Astrocyte of the spinal cord (primary cell): ENCODE data around the gene NMRK1.

ENCODE experiments used
- DNase-seq: peaks from one replicate; pipeline ENCODE4 v3.0.0; 2011; ENCODE audit warnings: low read depth, low spot score
- H3K4me3 ChIP-seq: 2 replicates; pipeline ENCODE4 v1.5.1; 2011; ENCODE audit warnings: low read depth, mild to moderate bottlenecking, low read length, moderate library complexity
- in situ Hi-C: cut with HindIII; loops from 2 replicates; pipeline ENCODE4 v1.10.0; 2017; ENCODE audit warnings: low sequenced_read_pairs
- TF ChIP-seq, protein P1 (sequence below): IDR thresholded peaks from 2 replicates; pipeline ENCODE4 v1.5.1; 2012; ENCODE audit warnings: low read depth, mild to moderate bottlenecking, low read length, inconsistent platforms

Gene NMRK1

DNA sequence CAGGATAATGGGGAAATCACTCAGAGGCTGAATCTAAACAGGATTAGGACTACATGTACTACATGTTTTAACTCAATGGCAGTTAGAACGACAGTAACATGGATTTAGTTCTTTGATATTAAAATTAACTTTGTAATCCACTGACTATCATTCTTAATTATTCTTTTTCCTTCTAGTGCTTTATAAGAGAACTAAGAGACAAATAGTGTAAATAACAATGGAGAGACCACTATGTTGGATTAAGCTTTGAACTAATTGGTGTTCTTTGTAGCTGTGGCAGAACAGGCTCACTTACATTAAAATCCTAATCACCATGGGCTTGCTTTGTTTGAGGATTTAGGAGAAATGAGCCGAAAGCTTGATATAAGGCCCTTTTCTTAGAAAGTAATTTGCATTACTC lies 18.8 kb downstream of the NMRK1 start:
- no peak overlapping the region for H3K4me3 ChIP-seq
- in situ Hi-C loops = no loop called here
- TF ChIP-seq, protein P1, sequence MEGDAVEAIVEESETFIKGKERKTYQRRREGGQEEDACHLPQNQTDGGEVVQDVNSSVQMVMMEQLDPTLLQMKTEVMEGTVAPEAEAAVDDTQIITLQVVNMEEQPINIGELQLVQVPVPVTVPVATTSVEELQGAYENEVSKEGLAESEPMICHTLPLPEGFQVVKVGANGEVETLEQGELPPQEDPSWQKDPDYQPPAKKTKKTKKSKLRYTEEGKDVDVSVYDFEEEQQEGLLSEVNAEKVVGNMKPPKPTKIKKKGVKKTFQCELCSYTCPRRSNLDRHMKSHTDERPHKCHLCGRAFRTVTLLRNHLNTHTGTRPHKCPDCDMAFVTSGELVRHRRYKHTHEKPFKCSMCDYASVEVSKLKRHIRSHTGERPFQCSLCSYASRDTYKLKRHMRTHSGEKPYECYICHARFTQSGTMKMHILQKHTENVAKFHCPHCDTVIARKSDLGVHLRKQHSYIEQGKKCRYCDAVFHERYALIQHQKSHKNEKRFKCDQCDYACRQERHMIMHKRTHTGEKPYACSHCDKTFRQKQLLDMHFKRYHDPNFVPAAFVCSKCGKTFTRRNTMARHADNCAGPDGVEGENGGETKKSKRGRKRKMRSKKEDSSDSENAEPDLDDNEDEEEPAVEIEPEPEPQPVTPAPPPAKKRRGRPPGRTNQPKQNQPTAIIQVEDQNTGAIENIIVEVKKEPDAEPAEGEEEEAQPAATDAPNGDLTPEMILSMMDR = no peak
- DNase-seq = no peak

DNA sequence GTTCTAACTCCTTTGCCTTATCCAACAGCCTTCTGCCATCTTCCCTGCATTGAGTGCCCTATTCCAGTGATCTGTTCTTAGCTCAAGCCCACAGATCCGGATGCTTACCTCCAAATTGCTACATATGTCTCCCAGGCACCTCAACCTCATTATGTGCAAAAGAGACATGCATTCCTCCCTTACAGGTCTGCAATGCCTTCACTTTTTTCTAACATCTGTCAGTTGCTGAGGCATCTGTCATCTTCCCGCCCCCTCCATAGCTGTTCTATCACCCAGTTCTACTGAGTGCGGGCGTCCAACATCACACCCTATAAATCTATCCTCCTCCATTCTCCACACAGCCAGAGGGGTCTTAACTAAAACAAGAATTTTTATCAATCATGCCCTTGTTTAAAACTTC lies 20.1 kb downstream of the NMRK1 start:
- no peak for DNase-seq
- H3K4me3 ChIP-seq = no peak overlapping the region
- TF ChIP-seq, protein P1 = no peak
- in situ Hi-C loops = no loop called here

DNA sequence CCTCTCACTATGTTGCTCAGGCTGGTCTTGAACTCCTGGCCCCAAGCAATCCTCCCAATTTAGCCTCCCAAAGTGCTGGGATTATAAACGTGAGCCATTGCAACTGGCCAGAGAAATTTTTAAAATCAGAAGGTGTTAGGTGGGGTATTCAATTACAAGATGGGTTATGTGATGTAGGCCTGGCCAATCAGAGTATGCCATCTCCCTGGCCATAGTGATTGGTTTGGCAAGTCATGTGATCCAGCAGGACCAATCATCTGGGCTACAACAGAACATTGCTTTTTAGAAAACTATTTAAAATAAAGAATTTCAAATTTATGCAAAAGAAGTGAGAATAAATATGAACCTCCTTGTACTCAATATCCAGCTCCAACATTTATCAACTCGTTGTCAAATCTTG lies 22.4 kb downstream of the NMRK1 start:
- in situ Hi-C loops = no loop called here
- no peak for DNase-seq
- no peak overlapping the region for H3K4me3 ChIP-seq
- TF ChIP-seq, protein P1 = no peak

DNA sequence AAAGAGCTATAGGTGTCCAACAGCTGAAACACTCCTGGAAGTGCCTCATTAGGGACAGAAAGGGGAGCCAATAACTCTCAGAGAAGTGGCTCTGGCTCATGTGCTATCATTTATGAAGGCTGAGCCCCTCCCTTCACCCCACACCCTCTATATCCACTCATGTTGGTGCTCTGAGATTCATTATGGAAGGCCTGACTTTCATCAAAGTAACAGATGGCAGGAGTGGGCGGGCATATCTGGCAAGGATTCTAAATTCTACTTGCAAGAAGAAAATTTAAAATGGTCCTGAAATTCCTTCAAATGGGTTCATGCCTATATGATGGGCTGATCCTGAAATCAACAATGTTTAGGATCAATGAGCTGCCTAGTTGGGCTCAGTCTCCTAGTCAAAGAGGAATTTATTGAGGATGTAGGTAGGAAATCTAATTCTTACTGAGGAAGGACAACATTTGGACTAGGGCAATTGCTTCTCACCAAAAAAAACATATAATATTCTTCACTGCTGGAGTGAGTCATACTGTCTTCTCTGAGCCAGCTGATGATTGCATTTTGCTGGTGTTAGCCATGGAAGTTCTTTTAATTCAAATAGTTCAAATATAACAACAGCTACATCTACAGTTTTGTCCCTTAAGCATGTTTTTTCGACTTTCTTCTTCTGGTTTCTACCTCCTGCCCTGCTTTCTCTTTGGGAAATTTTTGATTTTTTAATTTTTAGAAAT lies 23.5 kb downstream of the NMRK1 start:
- in situ Hi-C loops = no loop called here
- H3K4me3 ChIP-seq = no peak overlapping the region
- DNase-seq = peak; percentile 61
- TF ChIP-seq, protein P1 = no peak

DNA sequence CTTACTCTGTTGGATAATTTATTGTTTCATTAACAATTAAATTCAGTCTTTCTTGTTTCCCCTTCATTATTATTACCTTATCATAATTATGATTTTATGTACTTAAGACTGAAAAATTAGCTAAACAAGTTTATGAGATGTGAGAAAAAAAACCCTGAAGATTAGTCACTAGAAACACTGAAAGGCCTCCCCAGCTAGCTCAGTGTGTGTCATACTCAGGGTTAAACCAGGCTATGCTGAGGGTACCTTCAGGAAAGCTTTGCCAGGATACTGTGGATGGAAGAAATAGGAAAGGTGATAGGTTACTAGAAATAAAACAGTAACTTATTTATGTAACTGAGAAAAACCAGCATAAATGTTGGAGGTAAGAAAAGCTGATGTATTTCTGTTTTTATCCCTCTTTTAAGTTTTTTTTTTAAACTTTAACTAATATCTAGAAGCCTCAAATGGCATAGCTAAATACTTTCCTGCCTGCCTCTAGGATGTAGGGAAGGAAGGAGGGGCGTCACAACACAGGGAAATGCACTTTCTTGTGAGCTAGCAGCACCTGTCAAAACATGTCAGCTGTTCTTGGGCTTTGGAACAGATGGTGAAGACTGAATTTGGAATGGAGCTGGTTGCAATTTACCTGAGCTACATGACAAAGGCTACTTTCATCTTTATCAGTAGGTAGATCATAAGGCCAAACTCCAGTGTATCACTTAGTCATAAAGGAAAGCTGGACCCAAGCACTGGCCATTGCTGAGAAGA lies 24.2 kb downstream of the NMRK1 start:
- in situ Hi-C loops = no loop called here
- H3K4me3 ChIP-seq = no peak overlapping the region
- TF ChIP-seq, protein P1 = no peak
- peak; percentile 29 for DNase-seq

DNA sequence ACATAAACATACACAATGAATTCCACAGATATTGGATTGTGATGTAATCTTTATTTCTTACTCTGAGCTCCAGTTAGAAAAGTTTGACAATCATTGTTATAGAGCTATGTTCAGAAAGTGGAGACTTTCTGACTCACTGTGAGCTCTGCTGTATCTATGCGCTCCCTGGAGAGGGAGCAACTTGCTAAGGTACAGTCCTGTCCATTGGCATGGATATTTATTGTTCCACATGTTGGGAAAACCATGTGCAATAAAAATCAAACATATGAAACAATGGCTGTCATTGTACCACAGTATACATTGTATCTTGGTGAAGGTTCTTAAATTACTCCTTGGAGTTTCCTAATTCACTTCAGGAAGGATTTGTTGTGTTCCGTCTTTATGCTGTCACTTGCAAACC lies 26.8 kb downstream of the NMRK1 start:
- TF ChIP-seq, protein P1 = no peak
- H3K4me3 ChIP-seq = no peak overlapping the region
- in situ Hi-C loops = no loop called here
- no peak for DNase-seq
